Measurements from ENCODE around the gene ROBO4.

The ROBO4 gene

DNA sequence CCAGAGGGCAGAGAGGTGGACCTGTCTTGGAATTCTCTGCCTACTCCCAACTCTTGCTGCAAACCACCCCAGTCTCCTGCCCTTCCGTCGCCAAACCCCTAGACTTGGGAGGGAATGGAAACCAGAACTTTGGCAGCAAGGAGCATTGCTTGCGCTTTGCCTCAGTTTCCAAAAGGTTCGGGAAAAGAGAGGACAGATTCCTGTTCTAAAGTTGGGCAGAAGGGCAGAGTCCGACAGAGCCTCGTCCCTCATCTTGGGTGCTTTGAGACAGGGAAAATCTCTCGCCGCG, 32.8 kb downstream of the ROBO4 start:
- no peak for DNase-seq

DNA sequence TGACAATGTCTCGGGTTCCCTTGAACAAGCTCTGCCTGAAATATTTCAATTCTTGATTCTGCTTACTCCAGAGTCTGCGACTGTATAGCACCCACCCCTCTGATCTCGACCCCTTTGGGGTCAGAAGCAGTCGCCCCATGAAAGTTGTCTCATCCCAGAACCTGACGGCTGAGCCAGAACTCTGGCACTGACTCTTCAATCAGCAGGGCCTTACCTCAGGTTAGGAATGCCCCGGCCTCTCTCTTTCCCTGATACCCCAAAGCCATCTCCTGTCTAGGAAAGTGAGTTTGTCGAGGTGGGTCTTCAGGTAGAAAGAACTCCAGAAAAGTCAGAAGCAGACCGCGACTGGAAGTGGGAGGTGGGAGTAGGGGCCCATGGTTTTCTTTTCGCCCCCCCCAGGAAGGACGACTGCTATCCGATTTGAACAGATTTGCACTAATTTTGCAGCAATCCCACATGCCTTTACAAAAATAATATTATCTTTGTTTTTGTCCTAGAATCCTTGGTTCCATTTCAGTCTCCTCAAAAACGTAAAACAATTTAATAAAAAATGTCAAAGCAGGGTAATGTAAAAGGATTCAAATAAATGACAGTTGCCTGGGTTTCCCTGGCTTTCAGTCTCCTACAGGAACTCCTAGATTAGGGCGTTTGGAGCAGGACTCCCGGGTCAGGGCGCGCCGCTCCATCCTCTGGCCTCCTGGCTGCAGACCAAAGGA, 33.3 kb downstream of the ROBO4 start:
- no peak for DNase-seq
- in situ Hi-C loops (cut with HindIII; ENCODE audit: low pct_ligation_motif_present, low pct_unique_long_range_greater_than_20kb, low sequenced_read_pairs) = no loop called here

More for the DNA sequence above, 32.8 kb downstream of the ROBO4 start:
- in situ Hi-C loops (cut with HindIII; ENCODE audit: low pct_ligation_motif_present, low pct_unique_long_range_greater_than_20kb, low sequenced_read_pairs) = no loop called here

DNA sequence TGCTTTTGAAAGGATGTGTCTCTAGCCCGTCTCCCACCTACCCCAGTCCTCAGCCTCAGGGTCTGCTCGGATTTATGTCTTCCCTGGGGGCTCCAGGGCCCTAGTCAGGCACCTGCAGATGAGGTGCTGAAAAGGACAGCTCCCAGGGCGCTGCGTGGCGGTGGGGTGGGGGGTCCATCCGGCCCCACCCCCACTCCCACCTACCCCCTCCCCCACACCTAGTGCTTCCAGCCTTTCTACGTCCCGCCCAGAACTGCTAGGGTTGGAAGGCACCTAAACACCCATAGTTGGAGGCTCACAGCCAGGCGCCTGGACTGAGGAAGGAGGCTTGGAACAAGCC, 33.9 kb downstream of the ROBO4 start:
- in situ Hi-C loops (cut with HindIII; ENCODE audit: low pct_ligation_motif_present, low pct_unique_long_range_greater_than_20kb, low sequenced_read_pairs) = no loop called here
- no peak for DNase-seq

DNA sequence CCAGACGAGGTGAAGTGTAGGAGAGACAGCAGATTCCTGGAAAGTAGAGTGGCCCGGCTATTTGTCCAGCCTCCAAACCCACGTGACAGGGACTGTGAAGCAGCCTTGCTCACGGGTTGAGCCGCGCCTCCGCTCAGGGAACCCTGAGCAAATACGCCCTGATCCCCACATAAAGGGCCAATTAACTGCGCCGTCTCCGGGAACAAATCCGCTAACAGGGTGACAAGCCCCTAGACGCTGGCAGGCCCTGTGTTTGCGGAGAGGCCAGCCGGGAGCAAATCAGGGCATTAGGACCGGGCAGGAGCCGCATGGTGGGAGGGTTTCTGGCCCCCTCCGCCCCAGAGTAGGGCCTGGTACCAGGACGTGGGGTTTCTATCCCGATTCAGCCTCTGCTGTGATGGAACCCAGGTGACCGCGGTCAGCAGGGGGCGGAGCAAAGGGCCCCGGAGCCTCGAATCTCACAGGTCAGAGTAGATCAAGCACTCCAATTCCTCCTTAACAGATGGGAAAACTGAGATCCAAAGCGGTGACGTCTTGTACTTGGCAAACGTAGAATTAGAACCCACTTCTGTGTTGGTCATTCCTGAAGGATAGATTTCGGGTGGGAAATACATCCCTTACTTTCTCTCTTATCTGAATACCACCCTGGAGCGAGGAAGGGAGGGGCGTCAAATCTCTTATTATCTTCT, 34.4 kb downstream of the ROBO4 start:
- in situ Hi-C loops (cut with HindIII; ENCODE audit: low pct_ligation_motif_present, low pct_unique_long_range_greater_than_20kb, low sequenced_read_pairs) = no loop called here
- DNase-seq = peak; percentile 38

DNA sequence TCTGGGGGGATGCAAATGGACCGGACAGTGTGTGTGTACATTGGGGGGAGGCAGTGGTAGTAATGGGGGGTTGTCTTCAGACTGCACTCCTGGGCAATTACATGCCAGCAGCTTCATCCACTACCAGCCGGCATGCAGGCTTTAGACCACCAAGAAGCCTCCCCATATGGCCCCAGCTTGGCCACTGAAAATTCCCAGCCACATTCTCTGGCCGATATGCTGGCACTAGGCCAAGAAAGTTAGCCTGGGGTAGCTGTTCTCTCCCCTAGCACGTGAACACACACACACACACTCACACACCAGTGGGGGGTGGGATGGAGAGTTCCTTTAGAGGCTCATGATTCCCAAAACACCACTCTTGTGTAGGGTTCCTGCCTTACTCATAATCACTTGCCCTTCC, 36.0 kb downstream of the ROBO4 start:
- no peak for DNase-seq
- in situ Hi-C loops (cut with HindIII; ENCODE audit: low pct_ligation_motif_present, low pct_unique_long_range_greater_than_20kb, low sequenced_read_pairs) = no loop called here

DNA sequence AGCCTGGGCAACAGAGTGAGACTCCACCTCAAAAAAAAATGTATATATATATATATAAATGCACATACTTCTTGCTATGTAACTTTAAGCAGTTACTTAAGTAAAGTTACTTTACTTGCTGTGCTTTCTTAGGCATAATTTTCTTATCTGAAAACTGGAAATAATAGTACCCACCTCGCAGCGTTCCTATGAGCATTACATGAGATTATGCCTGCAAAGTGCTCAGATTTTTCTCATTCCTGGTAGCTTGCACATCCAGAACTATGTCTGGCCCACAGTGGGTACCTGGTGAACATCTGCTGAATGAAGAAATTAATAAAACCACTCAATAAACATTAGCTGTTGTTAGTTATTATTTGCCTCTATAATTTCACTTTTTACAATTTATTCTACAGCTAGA, 38.5 kb downstream of the ROBO4 start:
- in situ Hi-C loops (cut with HindIII; ENCODE audit: low pct_ligation_motif_present, low pct_unique_long_range_greater_than_20kb, low sequenced_read_pairs) = no loop called here
- DNase-seq = no peak

DNA sequence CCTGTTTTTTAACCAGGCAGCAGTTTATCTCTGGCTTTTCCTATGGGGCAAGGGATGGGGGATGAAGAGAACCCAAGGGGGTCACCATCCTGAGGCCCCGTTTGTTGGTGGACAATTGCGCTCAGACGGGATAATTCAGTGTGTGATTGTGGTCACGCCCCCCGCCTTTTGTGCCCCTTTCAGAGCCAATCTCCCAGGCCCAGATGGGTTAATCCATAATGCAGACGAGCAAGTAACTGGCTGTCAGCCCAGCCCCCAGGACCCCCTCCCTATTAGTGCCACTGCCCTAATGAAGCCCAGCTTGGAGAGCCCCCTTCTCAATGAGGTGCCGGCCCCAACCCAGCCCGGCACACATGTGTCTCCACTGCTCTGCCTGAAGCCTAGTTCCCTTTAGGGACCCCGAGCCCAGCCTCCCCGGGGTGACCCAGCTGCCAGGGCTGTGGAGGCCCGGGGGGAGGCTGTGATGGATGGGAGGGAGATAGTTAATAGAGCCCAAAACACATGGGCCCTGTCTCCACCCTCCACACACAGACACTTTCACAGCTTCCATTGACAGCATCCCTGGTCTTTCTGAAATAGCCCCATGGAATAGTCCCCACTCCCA, 51.5 kb downstream of the ROBO4 start:
- in situ Hi-C loops (cut with HindIII; ENCODE audit: low pct_ligation_motif_present, low pct_unique_long_range_greater_than_20kb, low sequenced_read_pairs) = no loop called here

DNA sequence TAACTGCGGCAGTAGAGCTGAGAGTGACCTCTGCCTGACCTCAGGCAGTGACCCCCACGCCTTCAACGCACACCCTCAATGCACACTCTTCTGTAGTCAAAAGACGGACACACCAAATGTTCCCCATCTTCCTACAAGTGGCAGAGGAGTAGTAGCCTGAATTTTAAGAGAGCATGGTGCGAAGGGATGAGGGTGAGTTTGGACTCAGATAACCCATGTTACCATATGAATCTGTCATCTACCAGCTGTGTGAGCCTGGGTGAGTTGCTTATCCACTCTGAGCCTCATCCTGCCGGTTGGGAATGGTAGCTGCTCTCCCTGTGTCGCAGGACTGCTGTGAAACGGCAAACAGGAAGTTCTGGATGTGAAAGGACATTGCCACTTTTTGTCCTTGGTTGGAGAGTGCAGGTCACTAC, 53.0 kb downstream of the ROBO4 start:
- in situ Hi-C loops (cut with HindIII; ENCODE audit: low pct_ligation_motif_present, low pct_unique_long_range_greater_than_20kb, low sequenced_read_pairs) = no loop called here
- DNase-seq = no peak

More for the DNA sequence above, 51.5 kb downstream of the ROBO4 start:
- no peak for DNase-seq

DNA sequence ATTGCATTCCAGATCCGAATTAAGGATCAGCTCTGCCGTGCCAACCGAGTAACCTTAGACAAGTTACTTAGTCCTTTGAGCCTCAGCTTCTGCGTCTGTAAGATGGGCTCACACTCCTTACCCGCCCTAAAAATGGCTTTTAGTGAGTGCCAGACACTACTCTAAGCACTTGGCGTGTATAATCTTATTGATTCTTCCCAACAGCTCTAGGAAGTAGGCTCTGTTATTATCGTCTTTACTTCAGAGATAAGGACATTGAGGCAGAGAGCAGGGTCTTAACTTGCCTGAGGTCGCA, 54.1 kb downstream of the ROBO4 start:
- in situ Hi-C loops (cut with HindIII; ENCODE audit: low pct_ligation_motif_present, low pct_unique_long_range_greater_than_20kb, low sequenced_read_pairs) = no loop called here
- no peak for DNase-seq

DNA sequence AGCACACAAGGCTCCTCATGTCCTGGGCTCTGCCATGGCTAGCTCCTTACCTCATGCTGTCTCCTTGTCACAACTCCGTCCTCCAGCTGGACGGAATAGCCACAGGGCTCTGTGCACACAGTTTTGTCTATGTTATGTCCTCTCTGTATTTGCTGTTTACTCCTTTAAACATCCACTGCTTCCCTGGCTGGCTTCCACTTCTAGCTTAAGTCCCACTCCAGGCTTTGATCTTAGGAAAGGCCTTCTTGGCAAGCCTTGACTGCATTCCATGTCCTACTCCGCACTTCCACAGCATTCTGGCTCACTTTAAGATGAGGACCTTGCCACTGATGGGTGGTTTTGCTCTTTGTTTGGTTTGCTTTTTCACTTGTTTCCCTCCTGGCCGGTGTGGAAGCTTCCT, 55.4 kb downstream of the ROBO4 start:
- in situ Hi-C loops (cut with HindIII; ENCODE audit: low pct_ligation_motif_present, low pct_unique_long_range_greater_than_20kb, low sequenced_read_pairs) = no loop called here
- no peak for DNase-seq

DNA sequence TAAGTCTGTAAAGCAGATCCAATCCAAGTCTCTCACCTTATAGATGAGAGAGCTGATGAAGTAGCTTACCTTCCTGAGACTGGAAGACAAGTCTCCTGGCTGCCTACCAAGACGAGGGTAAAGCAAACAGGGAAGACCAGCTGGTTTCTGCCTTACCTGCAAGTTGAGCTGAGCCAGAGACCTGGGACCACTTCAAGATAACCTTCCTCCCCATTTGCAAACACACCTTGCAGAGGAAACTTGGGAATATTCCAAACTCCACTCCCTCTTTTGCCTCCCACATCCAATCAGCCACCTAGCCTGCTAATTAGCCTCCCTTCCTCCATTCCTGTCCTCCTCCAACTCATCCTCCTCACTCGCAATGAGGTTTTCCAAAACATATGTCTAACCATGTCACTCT, 55.8 kb downstream of the ROBO4 start:
- DNase-seq = no peak
- in situ Hi-C loops (cut with HindIII; ENCODE audit: low pct_ligation_motif_present, low pct_unique_long_range_greater_than_20kb, low sequenced_read_pairs) = no loop called here

DNA sequence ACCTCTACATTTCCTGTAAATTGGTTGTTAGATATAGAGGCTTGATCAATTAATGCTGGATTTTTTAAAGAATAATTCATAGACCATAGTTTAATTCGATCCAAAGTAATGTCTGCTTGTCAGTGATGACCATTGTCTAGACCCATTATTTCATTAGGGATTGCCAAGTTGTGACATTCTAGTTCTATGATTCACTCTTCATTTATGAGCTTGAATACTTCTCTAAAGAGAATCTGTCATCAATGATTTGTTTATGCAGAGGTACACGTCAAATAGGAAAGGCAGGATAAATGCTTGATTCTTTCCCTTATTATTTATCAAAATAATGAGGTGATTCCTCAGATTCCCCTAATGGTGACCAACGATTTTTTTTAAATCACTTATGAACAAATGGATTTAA, 56.5 kb downstream of the ROBO4 start:
- no peak for DNase-seq
- in situ Hi-C loops (cut with HindIII; ENCODE audit: low pct_ligation_motif_present, low pct_unique_long_range_greater_than_20kb, low sequenced_read_pairs) = no loop called here

DNA sequence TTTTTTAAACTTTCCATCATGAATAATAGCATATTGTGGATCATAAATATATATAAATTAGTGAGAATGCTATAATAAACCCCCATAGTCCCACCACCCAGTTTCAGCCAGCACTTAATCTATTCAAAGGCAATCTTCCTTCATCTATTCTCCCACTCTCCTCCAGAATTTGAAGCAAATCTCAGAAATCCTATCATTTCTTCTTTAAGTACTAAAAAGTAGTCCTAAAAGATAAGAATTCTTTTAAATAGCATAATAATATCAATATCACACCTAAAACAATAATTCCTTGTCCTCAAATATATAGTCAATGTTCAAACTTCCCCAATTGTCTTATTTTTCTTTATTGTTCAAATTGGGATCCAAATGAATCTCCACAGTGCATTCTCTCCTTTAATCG, 57.0 kb downstream of the ROBO4 start:
- no peak for DNase-seq

DNA sequence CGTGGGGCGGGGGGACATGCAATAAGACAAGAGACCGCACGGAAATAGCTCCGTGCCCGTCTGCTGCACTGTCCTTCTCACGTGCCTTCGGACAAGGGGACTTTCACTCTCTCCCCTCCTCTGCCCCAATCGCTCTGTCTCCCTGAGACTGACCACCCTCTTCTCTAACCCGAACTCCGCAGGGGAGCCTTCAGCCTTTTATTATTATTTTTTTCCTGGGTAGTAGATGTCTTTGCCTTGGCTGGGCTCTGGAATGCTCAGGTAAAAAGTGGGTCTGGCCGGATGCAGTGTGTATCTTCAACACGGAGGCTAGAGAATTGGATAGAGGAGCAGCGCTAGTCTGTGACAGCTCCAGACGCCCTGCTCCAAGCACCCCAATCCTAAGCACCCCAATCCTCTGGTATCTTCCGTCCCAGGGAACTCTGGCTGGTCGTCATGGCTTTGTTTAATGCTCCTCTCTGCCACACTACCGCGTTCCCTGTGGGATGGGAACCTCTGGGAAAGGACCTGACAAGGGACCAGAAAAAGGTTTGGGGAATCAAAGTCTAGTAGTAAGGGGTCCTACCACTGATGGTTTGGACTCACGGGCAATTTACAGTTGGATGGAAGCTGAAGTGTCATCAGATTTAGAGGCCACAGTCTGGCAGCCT, 57.6 kb downstream of the ROBO4 start:
- DNase-seq = no peak
- in situ Hi-C loops (cut with HindIII; ENCODE audit: low pct_ligation_motif_present, low pct_unique_long_range_greater_than_20kb, low sequenced_read_pairs) = no loop called here

More for the DNA sequence above, 57.0 kb downstream of the ROBO4 start:
- in situ Hi-C loops (cut with HindIII; ENCODE audit: low pct_ligation_motif_present, low pct_unique_long_range_greater_than_20kb, low sequenced_read_pairs) = no loop called here

DNA sequence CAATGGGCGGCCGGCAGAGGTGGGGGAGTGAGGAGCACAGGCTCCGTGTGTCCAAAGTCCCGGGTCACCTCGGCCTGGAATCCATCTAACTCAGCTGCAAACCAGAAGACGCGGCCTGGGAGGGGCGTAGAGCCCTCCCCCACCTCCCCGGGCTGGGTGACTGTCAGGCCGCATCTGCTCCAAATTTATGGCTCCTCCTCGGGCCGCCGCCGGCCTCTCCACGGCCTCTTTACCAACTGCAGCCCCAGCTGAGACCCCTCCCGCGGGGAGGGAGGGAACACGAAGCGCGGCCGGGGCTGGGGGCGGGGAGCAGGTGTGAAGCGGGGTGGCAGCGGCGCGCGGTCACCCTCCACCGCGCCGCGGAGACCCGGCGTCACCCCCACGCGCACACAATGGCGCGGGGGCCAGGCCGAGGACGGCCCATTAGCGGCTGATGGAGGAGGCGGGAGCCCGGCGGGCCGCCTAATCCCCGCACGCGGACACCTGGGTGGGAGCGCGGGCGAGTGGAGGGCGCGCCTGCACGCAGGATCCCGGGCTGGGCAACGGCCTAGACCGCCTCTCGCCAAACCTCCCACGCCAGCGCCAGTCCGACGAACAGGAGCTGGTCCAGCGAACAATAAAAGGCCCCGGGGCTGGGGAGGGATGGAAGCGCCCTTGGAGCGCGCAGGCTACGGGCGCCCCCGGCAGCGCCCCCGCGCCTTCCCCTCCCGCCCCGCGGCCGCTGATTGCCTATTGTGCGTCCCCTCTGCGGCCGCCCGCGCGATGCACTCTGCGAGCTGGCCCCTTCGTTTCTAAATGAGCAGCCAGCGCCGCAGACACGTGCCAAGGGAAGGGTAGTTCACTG, 58.3 kb downstream of the ROBO4 start:
- in situ Hi-C loops (cut with HindIII; ENCODE audit: low pct_ligation_motif_present, low pct_unique_long_range_greater_than_20kb, low sequenced_read_pairs) = no loop called here
- DNase-seq = no peak

DNA sequence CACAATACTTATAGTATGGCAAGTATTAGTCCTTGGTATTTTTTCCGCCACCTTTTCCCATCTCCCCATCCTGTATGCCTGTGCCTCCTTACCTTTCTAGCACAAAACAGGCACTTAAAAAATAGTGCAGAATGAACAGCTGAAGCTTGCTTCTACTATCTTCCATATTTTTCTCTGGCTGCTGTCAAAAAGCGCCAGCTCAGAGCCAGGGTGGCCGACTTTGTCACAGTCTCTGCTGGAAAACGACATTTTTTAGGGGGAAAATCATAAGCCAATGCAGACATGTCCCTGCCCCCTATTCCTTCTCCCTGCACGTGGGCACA, 58.9 kb downstream of the ROBO4 start:
- in situ Hi-C loops (cut with HindIII; ENCODE audit: low pct_ligation_motif_present, low pct_unique_long_range_greater_than_20kb, low sequenced_read_pairs) = no loop called here
- no peak for DNase-seq

DNA sequence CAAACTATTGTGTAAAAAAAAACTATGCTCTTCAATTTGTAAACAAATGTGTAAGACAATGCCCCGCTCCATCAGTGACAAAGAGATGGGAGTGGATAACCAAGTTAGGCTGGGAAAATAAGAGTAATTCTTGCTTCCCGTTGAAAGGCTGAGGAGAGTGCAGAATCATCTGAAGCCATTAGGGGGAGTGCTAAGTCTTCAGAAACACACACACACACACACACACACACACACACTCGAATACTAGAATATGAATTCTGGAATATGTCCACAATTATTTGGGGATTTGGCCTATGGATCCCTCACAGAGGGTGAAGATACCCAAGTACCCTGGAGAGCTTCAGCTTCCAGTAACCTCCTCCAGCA, 60.2 kb downstream of the ROBO4 start:
- in situ Hi-C loops (cut with HindIII; ENCODE audit: low pct_ligation_motif_present, low pct_unique_long_range_greater_than_20kb, low sequenced_read_pairs) = no loop called here
- peak; percentile 79 for DNase-seq

DNA sequence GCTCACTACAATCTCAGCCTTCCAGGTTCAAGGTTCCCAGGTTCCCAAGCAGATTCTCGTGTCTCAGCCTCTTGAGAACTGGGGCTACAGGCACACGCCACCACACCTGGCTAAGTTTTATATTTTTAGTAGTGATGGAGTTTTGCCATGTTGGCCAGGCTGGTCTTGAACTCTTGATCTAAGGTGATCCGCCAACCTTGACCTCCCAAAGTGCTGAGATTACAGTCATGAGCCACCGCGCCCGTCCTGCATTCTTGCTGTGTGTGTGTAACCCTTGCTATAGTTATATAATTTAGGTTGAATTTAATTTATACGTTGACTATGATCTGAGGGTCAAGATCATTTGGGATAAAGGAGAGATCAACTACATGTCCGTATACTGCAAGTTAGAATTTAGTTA, 61.7 kb downstream of the ROBO4 start:
- in situ Hi-C loops (cut with HindIII; ENCODE audit: low pct_ligation_motif_present, low pct_unique_long_range_greater_than_20kb, low sequenced_read_pairs) = no loop called here
- DNase-seq = no peak

DNA sequence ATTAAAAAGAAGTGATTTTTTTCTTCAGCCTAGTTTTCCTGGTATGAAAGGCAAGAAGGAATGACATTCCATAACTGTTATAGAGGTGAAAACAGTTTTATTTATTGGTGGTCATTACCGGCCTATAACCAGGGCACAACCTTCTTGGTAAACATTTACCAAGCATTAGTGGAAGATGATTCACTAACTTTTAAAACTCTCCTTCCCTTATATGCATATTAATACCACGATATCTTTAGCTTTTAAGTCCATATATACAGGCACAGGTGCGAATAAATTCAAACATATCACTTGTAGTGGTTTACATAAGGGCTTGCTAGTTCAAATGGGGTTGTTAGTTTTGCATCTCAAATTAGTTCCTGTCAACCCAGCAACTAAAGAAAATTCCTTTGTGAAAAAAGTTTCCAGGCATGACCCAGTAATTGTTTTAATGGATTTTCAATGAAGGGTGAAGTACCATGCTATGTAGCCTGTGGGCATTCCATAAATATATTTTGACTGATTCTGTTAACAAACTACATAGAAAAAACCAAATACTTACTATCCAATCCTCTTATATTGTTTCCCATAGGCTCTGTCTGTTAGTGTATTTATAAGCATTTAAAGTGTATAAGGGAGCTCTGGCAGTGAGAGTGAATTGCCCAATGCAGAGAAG, 63.0 kb downstream of the ROBO4 start:
- in situ Hi-C loops (cut with HindIII; ENCODE audit: low pct_ligation_motif_present, low pct_unique_long_range_greater_than_20kb, low sequenced_read_pairs) = no loop called here
- peak; percentile 2 for DNase-seq

Data from ACHN (cell line).